Coronary artery (tissue), 2 donors: ENCODE data around the gene KCNB1.

Source experiments
- DNase-seq: peaks from one replicate; pipeline ENCODE4 v3.0.0-alpha.2; 2017; ENCODE audit warnings: low spot score
- H3K27ac ChIP-seq, 2 donors: fragments of 200-600 bp; sonication (generic); one replicate each; pipeline ENCODE4 v1.5.1; 2016 to 2019
- H3K4me3 ChIP-seq: fragments of 200-600 bp; sonication (generic); 2 replicates; pipeline ENCODE4 v1.5.1; 2016; ENCODE audit warnings: mild to moderate bottlenecking, moderate library complexity
- TF ChIP-seq, protein P1 (sequence below): fragments of 200-600 bp; sonication (generic); IDR thresholded peaks from one replicate; pipeline ENCODE4 v1.5.1; 2019; ENCODE audit warnings: antibody characterized with exemption

The KCNB1 gene

GRCh38 chr20:49422161-49422560 is 60.3 kb downstream of the KCNB1 start:
- no peak for DNase-seq

GRCh38 chr20:49420811-49421295 is 61.6 kb downstream of the KCNB1 start:
- no peak overlapping the region for H3K4me3 ChIP-seq
- TF ChIP-seq, protein P1, sequence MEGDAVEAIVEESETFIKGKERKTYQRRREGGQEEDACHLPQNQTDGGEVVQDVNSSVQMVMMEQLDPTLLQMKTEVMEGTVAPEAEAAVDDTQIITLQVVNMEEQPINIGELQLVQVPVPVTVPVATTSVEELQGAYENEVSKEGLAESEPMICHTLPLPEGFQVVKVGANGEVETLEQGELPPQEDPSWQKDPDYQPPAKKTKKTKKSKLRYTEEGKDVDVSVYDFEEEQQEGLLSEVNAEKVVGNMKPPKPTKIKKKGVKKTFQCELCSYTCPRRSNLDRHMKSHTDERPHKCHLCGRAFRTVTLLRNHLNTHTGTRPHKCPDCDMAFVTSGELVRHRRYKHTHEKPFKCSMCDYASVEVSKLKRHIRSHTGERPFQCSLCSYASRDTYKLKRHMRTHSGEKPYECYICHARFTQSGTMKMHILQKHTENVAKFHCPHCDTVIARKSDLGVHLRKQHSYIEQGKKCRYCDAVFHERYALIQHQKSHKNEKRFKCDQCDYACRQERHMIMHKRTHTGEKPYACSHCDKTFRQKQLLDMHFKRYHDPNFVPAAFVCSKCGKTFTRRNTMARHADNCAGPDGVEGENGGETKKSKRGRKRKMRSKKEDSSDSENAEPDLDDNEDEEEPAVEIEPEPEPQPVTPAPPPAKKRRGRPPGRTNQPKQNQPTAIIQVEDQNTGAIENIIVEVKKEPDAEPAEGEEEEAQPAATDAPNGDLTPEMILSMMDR = no peak
- no peak for DNase-seq
- no peak overlapping the region for H3K27ac ChIP-seq

More at GRCh38 chr20:49422161-49422560, 60.3 kb downstream of the KCNB1 start:
- TF ChIP-seq, protein P1 = no peak
- Histone ChIP-seq H3K27ac (no peak overlapping the region), H3K4me3 (no peak overlapping the region)

DNA sequence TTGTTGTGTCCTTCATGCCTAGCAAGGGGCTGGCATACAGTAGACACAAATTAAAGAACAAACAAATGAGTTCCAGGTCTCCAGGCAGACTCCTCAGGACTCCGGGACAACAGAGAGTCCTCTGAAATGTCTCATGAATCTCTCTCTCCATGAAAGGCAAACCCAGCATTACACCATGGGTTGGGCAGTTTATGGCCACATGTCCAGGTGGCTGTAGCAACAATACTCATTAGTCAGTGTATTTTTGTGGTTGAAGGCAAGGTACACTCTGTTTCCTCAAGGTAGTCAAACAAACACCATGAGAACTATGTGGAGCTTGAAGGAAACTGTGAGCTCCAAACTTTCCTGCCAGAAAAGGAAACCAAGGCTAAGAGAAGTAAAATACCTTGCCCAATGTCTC is 62.2 kb downstream of the KCNB1 start:
- no peak overlapping the region for H3K27ac ChIP-seq

GRCh38 chr20:49419785-49420184 is 62.7 kb downstream of the KCNB1 start:
- DNase-seq = no peak
- Histone ChIP-seq H3K4me3 (no peak overlapping the region), H3K27ac (peak overlapping the region in 1 of 2 donors; percentile 73)
- TF ChIP-seq, protein P1 = no peak

More for the DNA sequence above, 62.2 kb downstream of the KCNB1 start:
- TF ChIP-seq, protein P1 = no peak
- H3K4me3 ChIP-seq = no peak overlapping the region
- no peak for DNase-seq

DNA sequence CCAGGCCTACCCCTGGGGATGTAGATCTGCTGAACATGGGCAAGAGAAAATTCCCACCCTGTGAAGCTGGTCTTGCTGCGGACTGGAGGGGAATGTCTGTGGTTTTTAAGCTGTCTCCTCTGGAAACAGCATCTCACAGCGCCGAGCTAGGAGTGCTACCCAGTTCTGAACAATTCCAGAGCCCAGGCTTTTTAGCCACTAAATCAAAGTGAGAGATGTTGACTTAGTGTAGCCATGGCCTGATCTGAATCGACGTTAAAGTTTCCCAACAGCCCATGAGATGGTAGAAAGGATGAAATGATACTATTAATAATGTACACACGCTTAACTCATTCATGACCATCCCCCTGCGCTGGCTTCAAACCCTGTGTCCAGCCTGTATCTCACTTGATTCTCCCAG is 63.7 kb downstream of the KCNB1 start:
- peak overlapping the region; percentile 24 to 73 for H3K27ac ChIP-seq
- no peak overlapping the region for H3K4me3 ChIP-seq
- no peak for DNase-seq

GRCh38 chr20:49417843-49418555 is 64.5 kb downstream of the KCNB1 start:
- Histone ChIP-seq H3K4me3 (no peak overlapping the region), H3K27ac (peak overlapping the region; percentile 24 to 73)
- no peak for DNase-seq
- TF ChIP-seq, protein P1 = no peak

More for the DNA sequence above, 63.7 kb downstream of the KCNB1 start:
- TF ChIP-seq, protein P1 = no peak

DNA sequence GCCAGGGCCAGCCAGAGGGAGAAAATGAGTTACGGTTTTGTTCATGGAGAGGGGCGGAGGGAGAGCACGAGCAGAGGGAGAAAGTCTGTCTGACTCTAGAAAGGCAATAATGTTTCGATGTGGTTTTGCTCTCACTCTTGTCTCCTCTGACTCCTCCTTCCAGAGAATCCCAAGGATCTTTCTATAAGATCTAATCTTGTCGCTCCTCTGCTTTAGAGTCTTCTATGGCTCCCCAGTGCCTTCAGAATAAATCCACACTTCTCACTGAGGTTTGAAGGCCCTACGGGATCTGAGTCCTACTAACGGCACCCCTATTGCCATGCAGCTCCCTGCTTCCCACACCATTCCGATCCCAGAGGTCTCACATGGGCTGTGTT is 66.8 kb downstream of the KCNB1 start:
- no peak for DNase-seq
- Histone ChIP-seq H3K27ac (peak overlapping the region in 1 of 2 donors; percentile 27), H3K4me3 (no peak overlapping the region)

More for the DNA sequence above, 66.8 kb downstream of the KCNB1 start:
- TF ChIP-seq, protein P1 = no peak
